ENCODE results near the gene HS2ST1.
"Not testable (repeated sequence)": the region's sequence is repeated elsewhere in the genome, so short reads cannot be mapped to it uniquely, and the experiment has no call there.

GRCh38 chr1:86983677-86984076 is 69.2 kb downstream of the HS2ST1 start:
- TF ChIP-seq POLR2A, CTCF (IDR thresholded peaks at IDR 0.05): not testable (repeated sequence)

Data from body of pancreas (tissue), 4 donors.